HG03378 (cell line): ENCODE results near the gene PPFIA3.
"Not testable (repeated sequence)": the region's sequence is repeated elsewhere in the genome, so short reads cannot be mapped to it uniquely, and the experiment has no call there.

Experiments
- ATAC-seq: cut with Tn5 transposase; IDR thresholded peaks from one replicate; pipeline ENCODE4 v1.9.1; 2021; ENCODE audit warnings: mild to moderate bottlenecking, moderate library complexity; ENCODE audit not compliant: unreplicated experiment

Gene PPFIA3

DNA sequence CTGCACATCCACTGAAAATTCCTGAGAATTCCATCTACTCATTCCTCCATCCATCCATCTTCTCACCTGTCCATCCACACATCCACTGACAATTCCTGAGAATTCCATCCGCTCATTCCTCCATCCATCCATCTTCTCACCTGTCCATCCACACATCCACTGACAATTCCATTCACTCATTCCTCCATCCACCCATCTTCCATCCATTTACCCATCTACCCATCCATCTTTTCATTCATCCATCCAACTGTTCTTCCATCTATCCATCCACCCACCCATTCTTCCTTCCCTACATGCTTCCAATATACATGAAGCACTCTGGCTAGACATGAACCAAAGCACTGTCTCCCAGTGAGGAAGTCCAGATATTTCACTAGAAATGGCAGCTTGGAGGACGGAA, 53.9 kb downstream of the PPFIA3 start:
- ATAC-seq = no peak

DNA sequence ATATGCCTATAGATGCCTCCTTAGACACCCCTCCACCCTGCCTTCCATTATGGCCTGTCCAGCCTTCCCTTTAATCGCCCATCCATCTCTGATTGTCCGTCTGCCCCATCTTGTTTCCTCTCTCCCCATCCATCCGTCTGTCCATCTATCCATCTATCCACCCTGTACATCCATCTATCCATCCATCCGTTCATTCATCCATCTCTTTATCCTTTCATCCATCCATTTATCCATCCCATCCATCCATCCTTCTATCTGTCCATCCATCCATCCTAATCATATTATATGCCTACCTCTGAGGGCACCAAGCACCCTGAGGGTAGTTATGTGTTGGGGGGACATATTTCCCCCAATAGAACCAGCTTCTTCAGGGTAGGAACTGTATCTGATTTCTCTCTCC, 61.3 kb downstream of the PPFIA3 start:
- no peak for ATAC-seq

DNA sequence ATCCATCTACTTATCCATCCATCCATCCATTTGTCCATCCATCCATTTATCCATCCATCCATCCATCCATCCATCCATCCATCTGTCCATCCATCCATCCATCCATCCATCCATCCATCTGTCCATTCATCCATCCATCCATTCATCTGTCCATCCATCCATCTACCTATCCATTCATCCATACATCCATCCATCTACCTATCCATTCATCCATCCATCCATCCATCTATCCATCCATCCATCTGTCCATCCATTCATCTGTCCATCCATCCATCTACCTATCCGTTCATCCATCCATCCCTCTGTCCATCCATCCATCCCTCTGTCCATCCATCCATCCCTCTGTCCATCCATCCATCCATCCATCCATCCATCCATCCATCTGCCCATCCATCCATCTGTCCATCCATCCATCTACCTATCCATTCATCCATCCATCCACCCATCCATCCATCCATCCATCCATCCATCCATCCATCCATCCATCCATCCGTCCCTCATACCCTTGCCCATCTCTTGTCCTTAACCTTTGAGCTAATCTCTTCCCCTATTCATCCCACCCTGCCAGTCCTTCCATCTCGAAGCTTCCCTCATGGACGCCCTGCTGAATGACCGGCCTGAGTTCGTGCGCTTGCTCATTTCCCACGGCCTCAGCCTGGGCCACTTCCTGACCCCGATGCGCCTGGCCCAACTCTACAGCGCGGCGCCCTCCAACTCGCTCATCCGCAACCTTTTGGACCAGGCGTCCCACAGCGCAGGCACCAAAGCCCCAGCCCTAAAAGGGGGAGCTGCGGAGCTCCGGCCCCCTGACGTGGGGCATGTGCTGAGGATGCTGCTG, 62.9 kb downstream of the PPFIA3 start:
- not testable (repeated sequence) for ATAC-seq

DNA sequence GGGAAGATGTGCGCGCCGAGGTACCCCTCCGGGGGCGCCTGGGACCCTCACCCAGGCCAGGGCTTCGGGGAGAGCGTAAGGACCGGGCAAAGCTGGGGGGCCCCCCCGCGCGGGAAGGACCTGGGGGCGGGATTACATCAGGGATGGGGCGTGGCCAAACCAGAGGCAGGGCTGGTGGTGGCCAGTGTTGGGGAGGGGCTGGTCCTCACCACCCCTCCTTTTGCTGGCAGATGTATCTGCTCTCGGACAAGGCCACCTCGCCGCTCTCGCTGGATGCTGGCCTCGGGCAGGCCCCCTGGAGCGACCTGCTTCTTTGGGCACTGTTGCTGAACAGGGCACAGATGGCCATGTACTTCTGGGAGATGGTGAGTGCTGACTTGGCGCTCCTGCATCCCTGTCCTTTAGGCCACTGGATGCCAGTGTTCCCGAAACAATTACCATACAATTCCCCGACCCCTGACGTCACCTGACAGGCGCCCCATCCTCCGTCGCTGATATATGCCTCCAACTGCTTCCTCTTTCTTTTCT, 63.6 kb downstream of the PPFIA3 start:
- no peak for ATAC-seq

DNA sequence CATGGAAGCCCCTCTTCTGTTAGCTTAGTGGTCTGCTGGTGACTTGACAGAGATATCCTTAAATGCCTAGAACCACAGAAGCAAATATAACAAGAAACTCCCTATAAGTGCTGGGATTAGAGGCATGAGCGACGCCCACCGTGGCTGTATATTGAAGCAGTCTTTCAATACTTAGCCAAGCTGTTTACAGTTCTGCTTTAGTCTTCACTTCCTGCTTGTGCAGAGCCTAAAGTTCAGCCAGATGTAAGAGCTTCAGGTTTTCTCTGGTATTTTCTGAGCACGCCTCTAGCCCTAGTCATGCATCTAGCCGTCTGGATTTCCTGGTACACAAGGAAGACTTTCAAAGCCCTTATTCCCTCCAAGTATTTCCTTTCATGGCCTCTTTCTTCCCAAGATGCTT, 66.8 kb downstream of the PPFIA3 start:
- no peak for ATAC-seq

DNA sequence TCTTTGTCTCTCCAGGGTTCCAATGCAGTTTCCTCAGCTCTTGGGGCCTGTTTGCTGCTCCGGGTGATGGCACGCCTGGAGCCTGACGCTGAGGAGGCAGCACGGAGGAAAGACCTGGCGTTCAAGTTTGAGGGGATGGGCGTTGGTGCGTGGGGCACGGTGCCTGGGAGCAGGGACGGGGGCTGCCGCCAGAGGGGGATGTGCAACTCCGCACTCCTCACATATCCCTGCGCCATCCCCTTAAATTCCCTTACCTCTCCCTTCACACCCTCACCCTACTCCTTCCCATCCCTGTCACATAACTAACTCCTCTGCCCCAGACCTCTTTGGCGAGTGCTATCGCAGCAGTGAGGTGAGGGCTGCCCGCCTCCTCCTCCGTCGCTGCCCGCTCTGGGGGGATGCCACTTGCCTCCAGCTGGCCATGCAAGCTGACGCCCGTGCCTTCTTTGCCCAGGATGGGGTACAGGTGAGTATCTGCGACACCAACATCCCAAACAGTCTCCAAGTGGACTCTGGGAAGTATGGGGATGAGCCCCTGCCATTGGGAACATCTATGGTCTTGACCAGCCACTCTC, 69.4 kb downstream of the PPFIA3 start:
- no peak for ATAC-seq

DNA sequence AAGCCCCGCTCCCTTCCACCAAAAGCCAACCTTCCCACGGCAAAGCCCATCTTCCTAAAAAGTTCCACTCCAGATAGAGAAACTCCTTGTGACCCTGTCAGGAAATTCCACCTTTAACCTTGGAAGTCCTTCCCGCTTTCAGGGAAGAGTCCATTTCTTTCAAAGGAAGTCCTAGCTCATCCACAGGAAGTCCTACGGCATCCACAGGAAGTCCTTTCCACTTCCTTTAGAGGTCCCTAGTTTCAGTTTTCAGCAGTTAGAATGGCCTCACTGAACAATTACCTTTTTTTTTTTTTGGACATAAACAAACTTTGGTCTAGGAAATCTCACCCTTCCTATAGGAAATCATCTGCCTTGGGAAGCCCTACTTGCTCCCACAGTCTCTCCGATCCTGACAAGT, 69.9 kb downstream of the PPFIA3 start:
- no peak for ATAC-seq

DNA sequence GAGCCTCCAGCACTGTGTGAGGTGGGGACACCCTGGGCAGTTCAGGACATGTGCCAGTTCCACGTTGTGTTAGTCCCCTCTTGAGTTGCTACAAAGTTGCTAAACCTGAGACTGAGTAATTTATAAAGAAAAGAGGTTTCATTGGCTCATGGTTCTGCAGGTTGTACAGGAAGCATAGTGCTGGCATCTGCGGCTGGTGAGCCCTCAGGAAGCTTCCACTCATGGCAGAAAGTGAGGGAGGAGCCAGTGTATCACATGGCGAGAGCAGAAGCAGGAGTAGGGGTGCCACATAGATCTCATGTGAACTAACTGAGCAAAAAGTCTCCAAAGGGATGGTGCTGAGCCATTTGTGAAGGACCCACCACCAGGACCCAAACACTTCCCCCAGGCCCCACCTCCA, 71.4 kb downstream of the PPFIA3 start:
- no peak for ATAC-seq

DNA sequence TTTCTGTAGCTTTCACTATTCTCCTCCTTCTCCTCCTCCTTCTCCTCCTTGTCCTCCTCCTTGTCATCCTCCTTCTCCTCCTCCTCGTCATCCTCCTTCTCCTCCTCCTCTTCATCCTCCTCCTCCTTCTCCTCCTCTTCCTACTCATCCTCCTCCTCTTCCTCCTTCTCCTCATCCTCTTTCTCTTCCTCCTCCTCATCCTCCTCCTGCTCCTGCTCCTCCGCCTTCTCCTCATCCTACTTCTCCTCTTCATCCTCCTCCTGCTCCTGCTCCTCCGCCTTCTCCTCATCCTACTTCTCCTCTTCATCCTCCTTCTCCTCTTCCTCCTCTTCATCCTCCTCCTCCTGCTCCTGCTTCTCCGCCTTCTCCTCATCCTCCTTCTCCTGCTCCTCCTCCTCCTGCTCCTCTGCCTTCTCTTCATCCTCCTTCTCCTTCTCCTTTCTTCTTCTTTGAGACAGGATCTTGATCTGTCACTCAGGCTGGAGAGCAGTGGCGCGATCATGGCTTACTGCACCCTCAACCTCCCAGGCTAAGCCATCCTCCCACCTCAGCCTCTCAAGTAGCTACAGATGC, 74.6 kb downstream of the PPFIA3 start:
- ATAC-seq = no peak

DNA sequence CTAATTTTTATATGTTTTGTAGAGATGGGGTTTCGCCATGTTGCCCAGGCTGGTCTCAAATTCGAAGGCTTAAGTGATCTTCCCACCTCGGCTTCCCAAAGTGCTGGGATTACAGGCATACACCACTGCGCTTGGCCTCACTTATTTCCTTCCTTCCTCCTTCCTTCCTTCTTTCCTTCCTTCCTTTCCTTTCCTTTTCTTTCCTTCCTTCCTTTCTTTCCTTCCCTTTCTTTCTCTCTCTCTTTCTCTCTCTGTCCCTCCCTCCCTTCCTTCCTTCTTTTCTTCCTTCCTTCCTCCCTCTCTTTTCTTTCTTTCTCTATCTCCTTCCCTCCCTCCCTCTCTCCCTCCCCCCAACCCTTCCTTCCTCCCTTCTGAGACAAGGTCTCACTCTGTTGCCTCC, 75.1 kb downstream of the PPFIA3 start:
- ATAC-seq = no peak

DNA sequence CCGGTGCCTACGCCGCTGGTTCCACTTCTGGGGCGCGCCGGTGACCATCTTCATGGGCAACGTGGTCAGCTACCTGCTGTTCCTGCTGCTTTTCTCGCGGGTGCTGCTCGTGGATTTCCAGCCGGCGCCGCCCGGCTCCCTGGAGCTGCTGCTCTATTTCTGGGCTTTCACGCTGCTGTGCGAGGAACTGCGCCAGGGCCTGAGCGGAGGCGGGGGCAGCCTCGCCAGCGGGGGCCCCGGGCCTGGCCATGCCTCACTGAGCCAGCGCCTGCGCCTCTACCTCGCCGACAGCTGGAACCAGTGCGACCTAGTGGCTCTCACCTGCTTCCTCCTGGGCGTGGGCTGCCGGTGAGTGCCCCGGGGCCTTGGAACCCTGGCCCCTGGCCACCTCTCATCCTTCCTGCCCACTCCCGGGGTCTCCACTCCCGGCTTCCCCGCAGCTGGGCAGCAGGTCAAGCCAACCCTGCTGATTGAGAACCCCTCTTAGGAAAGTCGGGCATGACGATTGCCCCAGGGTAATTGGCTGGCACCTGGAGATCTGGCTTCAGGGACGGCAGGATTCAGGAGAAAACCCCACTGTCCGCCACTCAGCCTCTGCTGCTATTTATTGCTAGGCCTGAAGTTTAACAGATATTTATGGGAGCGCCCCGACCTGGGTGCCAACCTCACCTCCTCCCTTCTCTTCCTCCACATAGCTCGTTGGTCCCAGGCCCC, 77.3 kb downstream of the PPFIA3 start:
- no peak for ATAC-seq

DNA sequence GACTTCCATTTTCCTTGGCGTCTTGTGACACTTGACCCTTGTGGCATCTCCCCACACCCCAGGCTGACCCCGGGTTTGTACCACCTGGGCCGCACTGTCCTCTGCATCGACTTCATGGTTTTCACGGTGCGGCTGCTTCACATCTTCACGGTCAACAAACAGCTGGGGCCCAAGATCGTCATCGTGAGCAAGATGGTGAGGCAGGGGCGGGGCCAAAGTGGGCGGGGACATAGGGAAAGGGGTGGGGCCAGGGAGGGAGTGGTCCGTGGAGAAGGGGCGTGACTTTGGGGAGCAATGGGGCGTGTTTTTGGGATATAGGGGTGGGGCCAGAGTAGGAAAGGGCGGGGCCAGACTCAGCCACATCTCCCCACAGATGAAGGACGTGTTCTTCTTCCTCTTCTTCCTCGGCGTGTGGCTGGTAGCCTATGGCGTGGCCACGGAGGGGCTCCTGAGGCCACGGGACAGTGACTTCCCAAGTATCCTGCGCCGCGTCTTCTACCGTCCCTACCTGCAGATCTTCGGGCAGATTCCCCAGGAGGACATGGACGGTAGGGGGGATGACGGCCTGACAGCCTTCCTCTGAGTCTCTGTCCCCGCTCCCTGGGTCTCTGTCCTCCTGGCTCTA, 81.0 kb downstream of the PPFIA3 start:
- no peak for ATAC-seq
